CD14-positive monocyte (primary cell): ENCODE measurements around the gene NTNG1. TPM values are rescaled to one million over a fixed set of nuclear protein-coding genes. Genes with fewer than 3 reads are reported as not detected.

ENCODE experiments used
- DNase-seq, 3 donors: peaks; one replicate each; pipeline ENCODE4 v3.0.0-alpha.2; 2011 to 2022
- H2AFZ ChIP-seq: 2 replicates; pipeline ENCODE4 v1.6.0; 2012; ENCODE audit warnings: mild to moderate bottlenecking, low read depth, low read length, inconsistent platforms; ENCODE audit not compliant: insufficient read depth, poor library complexity, severe bottlenecking
- H3K27ac ChIP-seq, 2 donors: 1 replicate in 1 of 2; 2 replicates in 1 of 2; pipeline ENCODE4 v1.5.1; 2012 to 2013; ENCODE audit warnings: low read length in 2 of 2, control low read depth in 1 of 2, inconsistent platforms in 1 of 2, low read depth in 1 of 2, mild to moderate bottlenecking in 1 of 2
- H3K27me3 ChIP-seq, 2 donors: one replicate each; pipeline versions ENCODE4 v1.6.0 to v1.6.1; 2011 to 2013; ENCODE audit warnings: low read length in 2 of 2; ENCODE audit not compliant: control insufficient read depth in 2 of 2, insufficient read depth in 2 of 2
- H3K36me3 ChIP-seq, 2 donors: replicated peaks in 1 of 2; 1 replicate in 1 of 2; 2 replicates in 1 of 2; pipeline versions ENCODE4 v1.5.1 to v1.6.1; 2012 to 2013; ENCODE audit warnings: low read length in 2 of 2, control low read depth in 1 of 2, inconsistent platforms in 1 of 2, mild to moderate bottlenecking in 1 of 2; ENCODE audit not compliant: insufficient read depth in 2 of 2, control insufficient read depth in 1 of 2
- H3K4me1 ChIP-seq, 2 donors: 1 replicate in 1 of 2; 2 replicates in 1 of 2; pipeline versions ENCODE4 v1.5.1 to v1.6.1; 2012 to 2013; ENCODE audit warnings: low read length in 2 of 2, control low read depth in 1 of 2, inconsistent platforms in 1 of 2, mild to moderate bottlenecking in 1 of 2, moderate library complexity in 1 of 2; ENCODE audit not compliant: insufficient read depth in 2 of 2, control insufficient read depth in 1 of 2
- H3K4me2 ChIP-seq: replicated peaks from 2 replicates; pipeline ENCODE3; 2012; ENCODE audit warnings: low read length, moderate library complexity, mild to moderate bottlenecking; ENCODE audit not compliant: poor library complexity, severe bottlenecking; ENCODE audit errors: extremely low read depth
- H3K4me3 ChIP-seq, 3 experiments: fragments of 200-600 bp in 1 of 3; sonication (generic) in 1 of 3; replicated peaks in 1 of 3; 1 replicate in 2 of 3; 2 replicates in 1 of 3; pipeline ENCODE4 v1.5.1; 2011 to 2013; ENCODE audit warnings: low read length in 3 of 3, mild to moderate bottlenecking in 3 of 3, control low read depth in 2 of 3, low read depth in 2 of 3, inconsistent platforms in 1 of 3, moderate library complexity in 1 of 3
- H3K79me2 ChIP-seq: 2 replicates; pipeline ENCODE4 v1.6.0; 2012; ENCODE audit warnings: mild to moderate bottlenecking, control low read depth, inconsistent platforms, low read length, moderate library complexity; ENCODE audit not compliant: insufficient read depth
- H3K9ac ChIP-seq: 2 replicates; pipeline ENCODE4 v1.6.0; 2017; ENCODE audit warnings: low read length, mild to moderate bottlenecking; ENCODE audit not compliant: insufficient read depth, poor library complexity, severe bottlenecking
- H3K9me3 ChIP-seq, 2 donors: replicated peaks in 1 of 2; 1 replicate in 1 of 2; 2 replicates in 1 of 2; pipeline versions ENCODE4 v1.5.1 to v1.6.1; 2012 to 2013; ENCODE audit warnings: low read length in 2 of 2, control low read depth in 1 of 2; ENCODE audit not compliant: control insufficient read depth in 1 of 2, insufficient read depth in 1 of 2
- H4K20me1 ChIP-seq: 2 replicates; pipeline ENCODE4 v1.6.0; 2012; ENCODE audit warnings: mild to moderate bottlenecking, low read length, control low read depth, moderate library complexity; ENCODE audit not compliant: insufficient read depth
- H3K27ac Mint-ChIP-seq, 7 donors: one replicate each; pipeline ENCODE4 v1.8.0; 2020; ENCODE audit warnings: mild to moderate bottlenecking in 7 of 7, mixed read lengths in 7 of 7, moderate library complexity in 6 of 7, inconsistent platforms in 2 of 7
- H3K27me3 Mint-ChIP-seq, 3 donors: one replicate each; pipeline ENCODE4 v1.8.0; 2021 to 2022; ENCODE audit warnings: low read depth in 3 of 3, mild to moderate bottlenecking in 3 of 3, mixed read lengths in 3 of 3, moderate library complexity in 3 of 3, inconsistent platforms in 1 of 3
- H3K36me3 Mint-ChIP-seq, 2 donors: one replicate each; pipeline ENCODE4 v1.8.0; 2020; ENCODE audit warnings: mixed read lengths in 2 of 2, inconsistent platforms in 1 of 2, mild to moderate bottlenecking in 1 of 2
- H3K4me1 Mint-ChIP-seq: one replicate; pipeline ENCODE4 v1.8.0; 2020; ENCODE audit warnings: mild to moderate bottlenecking, mixed read lengths
- H3K4me3 Mint-ChIP-seq, 2 donors: one replicate each; pipeline ENCODE4 v1.8.0; 2020; ENCODE audit warnings: mild to moderate bottlenecking in 2 of 2, mixed read lengths in 2 of 2, moderate library complexity in 1 of 2
- H3K9me3 Mint-ChIP-seq, 7 donors: one replicate each; pipeline ENCODE4 v1.8.0; 2020 to 2022; ENCODE audit warnings: mixed read lengths in 7 of 7, mild to moderate bottlenecking in 6 of 7, moderate library complexity in 6 of 7, inconsistent platforms in 2 of 7
- WGBS: methylation state at CpG from one replicate; pipeline ENCODE4 v1.1.5; 2013; ENCODE audit warnings: missing lambda C conversion rate; ENCODE audit not compliant: insufficient coverage; 5-methylcytosine and 5-hydroxymethylcytosine counted together
- intact Hi-C, 2 donors: fragments of 100-400 bp; cut with micrococcal nuclease; formaldehyde crosslinking; loops; one replicate each; pipeline versions ENCODE4 v1.15.0 to v1.15.1; 2023
- polyA plus RNA-seq, 3 donors: library from polyadenylated mRNA; depleted of rRNA in 1 of 3; unstranded in 2 of 3; stranded (reverse) in 1 of 3; fragments of 300-500 nt in 2 of 3; fragments of >200 nt in 1 of 3; fragmentation: Illumina TruSeq in 2 of 3; gene quantifications; 1 replicate in 2 of 3; 2 replicates in 1 of 3; pipeline ENCODE4 v1.2.3, GENCODE V29; 2012 to 2021
- TF ChIP-seq, protein P1 (sequence below): fragments of 200-600 bp; IDR thresholded peaks from one replicate; pipeline ENCODE4 v1.8.0; 2022; ENCODE audit warnings: antibody characterized with exemption, mild to moderate bottlenecking

Gene NTNG1
- polyA plus RNA-seq, 3 donors = not detected

- intact Hi-C loops = no loop called here
- no peak overlapping the region for H3K4me3 Mint-ChIP-seq
- H2AFZ ChIP-seq = no peak overlapping the region
- H4K20me1 ChIP-seq = no peaks in the 10 kb centered on the region
- H3K9ac ChIP-seq = no peak overlapping the region
- no peaks in the 10 kb centered on the region for H3K9me3 ChIP-seq
- no peaks in the 10 kb centered on the region for H3K4me1 ChIP-seq
- no peaks in the 10 kb centered on the region for H3K79me2 ChIP-seq
- no peaks in the 10 kb centered on the region for H3K9me3 Mint-ChIP-seq
- H3K4me1 Mint-ChIP-seq = no peaks in the 10 kb centered on the region
- no peaks in the 10 kb centered on the region for H3K27me3 Mint-ChIP-seq
- H3K27ac Mint-ChIP-seq = no peak overlapping the region
- H3K4me2 ChIP-seq = no peak overlapping the region
- TF ChIP-seq, protein P1, sequence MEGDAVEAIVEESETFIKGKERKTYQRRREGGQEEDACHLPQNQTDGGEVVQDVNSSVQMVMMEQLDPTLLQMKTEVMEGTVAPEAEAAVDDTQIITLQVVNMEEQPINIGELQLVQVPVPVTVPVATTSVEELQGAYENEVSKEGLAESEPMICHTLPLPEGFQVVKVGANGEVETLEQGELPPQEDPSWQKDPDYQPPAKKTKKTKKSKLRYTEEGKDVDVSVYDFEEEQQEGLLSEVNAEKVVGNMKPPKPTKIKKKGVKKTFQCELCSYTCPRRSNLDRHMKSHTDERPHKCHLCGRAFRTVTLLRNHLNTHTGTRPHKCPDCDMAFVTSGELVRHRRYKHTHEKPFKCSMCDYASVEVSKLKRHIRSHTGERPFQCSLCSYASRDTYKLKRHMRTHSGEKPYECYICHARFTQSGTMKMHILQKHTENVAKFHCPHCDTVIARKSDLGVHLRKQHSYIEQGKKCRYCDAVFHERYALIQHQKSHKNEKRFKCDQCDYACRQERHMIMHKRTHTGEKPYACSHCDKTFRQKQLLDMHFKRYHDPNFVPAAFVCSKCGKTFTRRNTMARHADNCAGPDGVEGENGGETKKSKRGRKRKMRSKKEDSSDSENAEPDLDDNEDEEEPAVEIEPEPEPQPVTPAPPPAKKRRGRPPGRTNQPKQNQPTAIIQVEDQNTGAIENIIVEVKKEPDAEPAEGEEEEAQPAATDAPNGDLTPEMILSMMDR = no peak
- no peak overlapping the region for H3K4me3 ChIP-seq
- no peak overlapping the region for H3K27ac ChIP-seq
- no peaks in the 10 kb centered on the region for H3K27me3 ChIP-seq
- H3K36me3 Mint-ChIP-seq = no peaks in the 10 kb centered on the region
- no peaks in the 10 kb centered on the region for H3K36me3 ChIP-seq
- WGBS = no CpG with 5 or more reads among the region's 3 CpGs
- DNase-seq = no peak
Measured at GRCh38 chr1:107273515-107273914, 132.7 kb downstream of the NTNG1 start.

DNA sequence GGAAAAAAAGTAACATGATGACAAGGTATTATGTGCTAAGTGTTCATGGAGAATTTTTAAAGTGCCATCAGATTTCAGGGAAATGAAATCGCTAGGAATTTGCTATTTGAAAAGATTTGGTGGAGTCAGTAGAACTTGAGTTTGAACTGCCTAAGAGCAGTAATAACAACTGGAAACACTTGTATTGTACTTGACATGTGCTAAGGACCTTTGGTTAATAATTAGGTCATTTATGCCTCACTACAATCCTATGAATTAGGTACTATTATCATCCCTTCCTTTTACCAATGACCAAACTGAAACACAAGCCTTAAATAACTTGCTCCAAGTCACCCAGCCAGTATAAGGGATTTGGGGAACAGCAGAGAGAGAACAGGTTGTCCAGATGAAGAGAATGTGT, 133.4 kb downstream of the NTNG1 start:
- H3K36me3 ChIP-seq = no peaks in the 10 kb centered on the region
- Mint-ChIP-seq H3K4me3 (no peak overlapping the region), H3K4me1 (no peaks in the 10 kb centered on the region), H3K9me3 (no peaks in the 10 kb centered on the region), H3K27ac (no peak overlapping the region), H3K36me3 (no peaks in the 10 kb centered on the region), H3K27me3 (no peaks in the 10 kb centered on the region)
- no peak overlapping the region for H3K27ac ChIP-seq
- H3K4me3 ChIP-seq = no peak overlapping the region
- no CpG with 5 or more reads among the region's 1 CpG for WGBS
- intact Hi-C loops = no loop called here
- H3K9ac ChIP-seq = no peak overlapping the region
- no peak overlapping the region for H3K4me2 ChIP-seq
- no peaks in the 10 kb centered on the region for H4K20me1 ChIP-seq
- no peaks in the 10 kb centered on the region for H3K4me1 ChIP-seq
- H2AFZ ChIP-seq = no peak overlapping the region
- no peak for DNase-seq
- no peaks in the 10 kb centered on the region for H3K9me3 ChIP-seq
- H3K79me2 ChIP-seq = no peaks in the 10 kb centered on the region
- TF ChIP-seq, protein P1 = no peak
- H3K27me3 ChIP-seq = no peaks in the 10 kb centered on the region
